ENCODE measurements around the gene PTMS.

Gene PTMS

GRCh38 chr12:6766651-6767349 is 637 bp downstream of the PTMS start (continued):
- TF ChIP-seq, protein P1, sequence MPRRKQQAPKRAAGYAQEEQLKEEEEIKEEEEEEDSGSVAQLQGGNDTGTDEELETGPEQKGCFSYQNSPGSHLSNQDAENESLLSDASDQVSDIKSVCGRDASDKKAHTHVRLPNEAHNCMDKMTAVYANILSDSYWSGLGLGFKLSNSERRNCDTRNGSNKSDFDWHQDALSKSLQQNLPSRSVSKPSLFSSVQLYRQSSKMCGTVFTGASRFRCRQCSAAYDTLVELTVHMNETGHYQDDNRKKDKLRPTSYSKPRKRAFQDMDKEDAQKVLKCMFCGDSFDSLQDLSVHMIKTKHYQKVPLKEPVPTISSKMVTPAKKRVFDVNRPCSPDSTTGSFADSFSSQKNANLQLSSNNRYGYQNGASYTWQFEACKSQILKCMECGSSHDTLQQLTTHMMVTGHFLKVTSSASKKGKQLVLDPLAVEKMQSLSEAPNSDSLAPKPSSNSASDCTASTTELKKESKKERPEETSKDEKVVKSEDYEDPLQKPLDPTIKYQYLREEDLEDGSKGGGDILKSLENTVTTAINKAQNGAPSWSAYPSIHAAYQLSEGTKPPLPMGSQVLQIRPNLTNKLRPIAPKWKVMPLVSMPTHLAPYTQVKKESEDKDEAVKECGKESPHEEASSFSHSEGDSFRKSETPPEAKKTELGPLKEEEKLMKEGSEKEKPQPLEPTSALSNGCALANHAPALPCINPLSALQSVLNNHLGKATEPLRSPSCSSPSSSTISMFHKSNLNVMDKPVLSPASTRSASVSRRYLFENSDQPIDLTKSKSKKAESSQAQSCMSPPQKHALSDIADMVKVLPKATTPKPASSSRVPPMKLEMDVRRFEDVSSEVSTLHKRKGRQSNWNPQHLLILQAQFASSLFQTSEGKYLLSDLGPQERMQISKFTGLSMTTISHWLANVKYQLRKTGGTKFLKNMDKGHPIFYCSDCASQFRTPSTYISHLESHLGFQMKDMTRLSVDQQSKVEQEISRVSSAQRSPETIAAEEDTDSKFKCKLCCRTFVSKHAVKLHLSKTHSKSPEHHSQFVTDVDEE (CRISPR knock-in tag; IDR thresholded peaks at IDR 0.05), result no peak
- TF ChIP-seq, protein P2, sequence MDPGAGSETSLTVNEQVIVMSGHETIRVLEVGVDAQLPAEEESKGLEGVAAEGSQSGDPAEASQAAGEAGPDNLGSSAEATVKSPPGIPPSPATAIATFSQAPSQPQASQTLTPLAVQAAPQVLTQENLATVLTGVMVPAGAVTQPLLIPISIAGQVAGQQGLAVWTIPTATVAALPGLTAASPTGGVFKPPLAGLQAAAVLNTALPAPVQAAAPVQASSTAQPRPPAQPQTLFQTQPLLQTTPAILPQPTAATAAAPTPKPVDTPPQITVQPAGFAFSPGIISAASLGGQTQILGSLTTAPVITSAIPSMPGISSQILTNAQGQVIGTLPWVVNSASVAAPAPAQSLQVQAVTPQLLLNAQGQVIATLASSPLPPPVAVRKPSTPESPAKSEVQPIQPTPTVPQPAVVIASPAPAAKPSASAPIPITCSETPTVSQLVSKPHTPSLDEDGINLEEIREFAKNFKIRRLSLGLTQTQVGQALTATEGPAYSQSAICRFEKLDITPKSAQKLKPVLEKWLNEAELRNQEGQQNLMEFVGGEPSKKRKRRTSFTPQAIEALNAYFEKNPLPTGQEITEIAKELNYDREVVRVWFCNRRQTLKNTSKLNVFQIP (CRISPR knock-in tag; IDR thresholded peaks at IDR 0.05; ENCODE audit: borderline replicate concordance, low read depth), result no peak
- TF ChIP-seq ESRRG (CRISPR knock-in tag; IDR thresholded peaks at IDR 0.05), result no peak

DNA sequence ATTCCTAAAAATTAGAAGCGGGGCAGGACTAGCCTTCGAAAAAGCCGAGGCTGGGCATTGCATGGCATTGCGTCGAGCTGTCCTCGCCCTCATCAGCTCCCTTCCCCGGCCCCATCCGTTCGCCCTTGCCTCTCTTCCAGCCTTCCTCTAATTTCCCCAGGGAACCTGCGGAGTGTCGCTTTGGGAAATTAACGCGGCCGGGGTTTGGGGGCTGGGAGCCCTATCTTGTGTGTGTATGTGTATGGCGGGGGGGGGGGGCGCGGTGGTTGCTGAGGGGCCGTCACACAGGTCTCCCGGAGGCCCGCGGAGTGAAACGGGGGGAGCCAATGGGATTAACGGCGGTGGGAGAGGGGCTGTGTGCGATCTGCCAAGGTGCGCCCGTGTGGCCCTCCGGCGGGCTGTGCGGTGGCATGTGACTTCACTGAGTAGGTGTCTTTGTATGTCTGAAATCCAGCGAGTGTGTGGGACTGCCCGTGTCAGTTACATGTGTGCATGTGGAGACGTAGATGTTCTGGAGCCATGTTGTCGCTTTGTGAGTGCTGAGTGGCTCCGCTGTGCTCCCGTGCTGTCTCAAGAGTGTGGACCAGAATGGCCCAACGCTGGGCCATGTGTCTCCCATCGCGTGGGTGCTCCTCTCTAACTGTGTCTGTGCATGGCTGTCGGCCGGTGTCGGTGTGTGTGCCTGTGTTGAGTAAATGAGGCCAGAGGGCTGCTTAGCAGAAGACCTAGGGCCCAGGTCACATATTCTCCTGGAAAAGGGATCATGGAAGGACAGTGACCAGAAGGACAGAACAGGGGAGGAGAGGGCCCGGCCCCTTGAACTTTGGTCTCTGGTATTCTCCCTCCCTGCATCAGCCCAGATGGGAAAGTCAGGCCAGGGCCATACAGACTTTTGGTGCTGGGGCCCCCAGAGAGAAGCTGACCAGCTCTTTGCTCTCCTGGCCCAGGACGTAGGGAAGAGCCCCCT is 1.5 kb downstream of the PTMS start:
- no peak for TF ChIP-seq PPARA (CRISPR knock-in tag; IDR thresholded peaks at IDR 0.05; ENCODE audit: borderline replicate concordance)
- no peak for TF ChIP-seq ZFP30 (CRISPR knock-in tag; IDR thresholded peaks at IDR 0.05)
- TF ChIP-seq, protein P2 (CRISPR knock-in tag; IDR thresholded peaks at IDR 0.05; ENCODE audit: borderline replicate concordance, low read depth), result no peak
- no peak for TF ChIP-seq CSDC2 (CRISPR knock-in tag; IDR thresholded peaks at IDR 0.05)
- TF ChIP-seq ZNF8 (CRISPR knock-in tag; IDR thresholded peaks at IDR 0.05), result no peak
- no peak for TF ChIP-seq TCF4 (CRISPR knock-in tag; IDR thresholded peaks at IDR 0.05; ENCODE audit: borderline replicate concordance)
- no peak for TF ChIP-seq BACH2 (CRISPR knock-in tag; IDR thresholded peaks at IDR 0.05; ENCODE audit: borderline replicate concordance)
- no peak for TF ChIP-seq TOX (CRISPR knock-in tag; IDR thresholded peaks at IDR 0.05; ENCODE audit: borderline replicate concordance)
- no peak for TF ChIP-seq ZNF565 (CRISPR knock-in tag; conservative IDR thresholded peaks at IDR 0.05; ENCODE audit: low read depth)
- TF ChIP-seq, protein P3, sequence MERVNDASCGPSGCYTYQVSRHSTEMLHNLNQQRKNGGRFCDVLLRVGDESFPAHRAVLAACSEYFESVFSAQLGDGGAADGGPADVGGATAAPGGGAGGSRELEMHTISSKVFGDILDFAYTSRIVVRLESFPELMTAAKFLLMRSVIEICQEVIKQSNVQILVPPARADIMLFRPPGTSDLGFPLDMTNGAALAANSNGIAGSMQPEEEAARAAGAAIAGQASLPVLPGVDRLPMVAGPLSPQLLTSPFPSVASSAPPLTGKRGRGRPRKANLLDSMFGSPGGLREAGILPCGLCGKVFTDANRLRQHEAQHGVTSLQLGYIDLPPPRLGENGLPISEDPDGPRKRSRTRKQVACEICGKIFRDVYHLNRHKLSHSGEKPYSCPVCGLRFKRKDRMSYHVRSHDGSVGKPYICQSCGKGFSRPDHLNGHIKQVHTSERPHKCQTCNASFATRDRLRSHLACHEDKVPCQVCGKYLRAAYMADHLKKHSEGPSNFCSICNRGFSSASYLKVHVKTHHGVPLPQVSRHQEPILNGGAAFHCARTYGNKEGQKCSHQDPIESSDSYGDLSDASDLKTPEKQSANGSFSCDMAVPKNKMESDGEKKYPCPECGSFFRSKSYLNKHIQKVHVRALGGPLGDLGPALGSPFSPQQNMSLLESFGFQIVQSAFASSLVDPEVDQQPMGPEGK (CRISPR knock-in tag; IDR thresholded peaks at IDR 0.05; ENCODE audit: borderline replicate concordance), result no peak
- no peak for TF ChIP-seq ARNTL (CRISPR knock-in tag; IDR thresholded peaks at IDR 0.05; ENCODE audit: borderline replicate concordance, low read depth)
- TF ChIP-seq ZNF70 (CRISPR knock-in tag; IDR thresholded peaks at IDR 0.05), result no peak
- TF ChIP-seq ESRRG (CRISPR knock-in tag; IDR thresholded peaks at IDR 0.05), result no peak
- no peak for TF ChIP-seq OSR1 (CRISPR knock-in tag; IDR thresholded peaks at IDR 0.05)
- no peak for TF ChIP-seq RARB (CRISPR knock-in tag; IDR thresholded peaks at IDR 0.05)
- no peak for TF ChIP-seq ZC3H10 (CRISPR knock-in tag; IDR thresholded peaks at IDR 0.05)
- TF ChIP-seq, protein P1 (CRISPR knock-in tag; IDR thresholded peaks at IDR 0.05), result no peak
- no peak for TF ChIP-seq ZFP3 (CRISPR knock-in tag; IDR thresholded peaks at IDR 0.05)

More for the DNA sequence above, 1.5 kb downstream of the PTMS start:
- peak; percentile 2; the same call in 1 of the 3 replicates for ATAC-seq

Data from SK-N-SH treated with all-trans-retinoic acid at 6 μM for 48 hours (cell line).